Measurements from ENCODE around the gene PRDX1. TPM values are rescaled to one million over a fixed set of nuclear protein-coding genes. Genes with fewer than 3 reads are reported as not detected.
A peak's percentile ranks its signal among the peaks of the same experiment; 100 is the strongest.
"Not testable (repeated sequence)": the region's sequence is repeated elsewhere in the genome, so short reads cannot be mapped to it uniquely, and the experiment has no call there.

PRDX1 gene
- total and polyA plus RNA-seq, 2 of the 13 experiments (the other 11 are each of a cell fraction or from before 2014, with no cell fraction given) = 761 to 1,898 TPM

- TF ChIP-seq HMGXB3 (CRISPR knock-in tag; IDR thresholded peaks at IDR 0.05; ENCODE audit: borderline replicate concordance) (no peak), E2F5 (CRISPR knock-in tag; conservative IDR thresholded peaks at IDR 0.05) (no peak), GATAD2A (CRISPR knock-in tag; IDR thresholded peaks at IDR 0.05) (no peak), ZNF776 (CRISPR knock-in tag; IDR thresholded peaks at IDR 0.05) (no peak), ZEB1 (IDR thresholded peaks at IDR 0.05; ENCODE audit: insufficient replicate concordance, low read depth) (no peak), THYN1 (CRISPR knock-in tag; IDR thresholded peaks at IDR 0.05; ENCODE audit: borderline replicate concordance, low read depth) (no peak), MIXL1 (CRISPR knock-in tag; IDR thresholded peaks at IDR 0.05) (no peak)
Measured at GRCh38 chr1:45526135-45526644, 4.5 kb upstream of the PRDX1 start (continued).

- H3K9me3 ChIP-seq (ENCODE audit: low read length); BruUV-seq (replicated peaks); H2AFZ ChIP-seq (ENCODE audit: low read length); H3K27ac ChIP-seq (ENCODE audit: extremely low read length, insufficient read depth, low read length); ATAC-seq; H3K4me2 ChIP-seq (ENCODE audit: low read depth, low read length); H3K4me3 ChIP-seq (replicated peaks in 1 of 3; ENCODE audit: insufficient read depth in 1 of 3, low read depth in 2 of 3, low read length in 3 of 3); H3K27me3 ChIP-seq (ENCODE audit: control insufficient read depth in 1 of 2, insufficient read depth in 2 of 2, low read length in 2 of 2); intact Hi-C loops (cut with micrococcal nuclease; ENCODE audit: unreplicated experiment); DNase-seq (ENCODE audit: low spot score); in situ Hi-C loops (cut with HindIII; ENCODE audit: extremely low pct_ligation_motif_present, low pct_unique_long_range_greater_than_20kb); H3K36me3 ChIP-seq (replicated peaks in 1 of 2; ENCODE audit: control insufficient read depth in 1 of 2, insufficient read depth in 2 of 2, low read length in 2 of 2); H3K9ac ChIP-seq (ENCODE audit: insufficient read depth, low read depth, low read length); FAIRE-seq; CTCF ChIA-PET (ENCODE audit: low intra/inter-chr PET ratio, low total read pairs): not testable (repeated sequence)
- TF ChIP-seq ZBTB33 (CRISPR knock-in tag; IDR thresholded peaks at IDR 0.05) = peak; percentile 68; the same call in 1 of the 2 replicates
- 0 out of 2 replicates have a peak, but pooled peaks have one; percentile 7 for TF ChIP-seq ZNF629 (CRISPR knock-in tag; conservative IDR thresholded peaks at IDR 0.05)
- Histone ChIP-seq H3K4me1 (ENCODE audit: insufficient read depth, low read length) (peaks cover 53% of the 10 kb centered on the region), H3K79me2 (ENCODE audit: insufficient read depth, low read length) (peaks cover 30% of the 10 kb centered on the region), H4K20me1 (ENCODE audit: insufficient read depth, low read length) (peaks cover 24% of the 10 kb centered on the region)
- POLR2A ChIA-PET = interaction anchor here (4.2 to 13.3 kb wide), 4 partner anchors 14 to 60 kb away, joined by 49 to 690 read pairs (median 94); partner anchors contain the start of genes AKR1A1 and NASP
- 96% methylated on average over 10 of the region's 10 CpGs for WGBS (ENCODE audit: low lambda C conversion rate)
Measured at GRCh38 chr1:45523975-45524374, 2.3 kb upstream of the PRDX1 start.

- DNase-seq (ENCODE audit: low spot score); H3K36me3 ChIP-seq (replicated peaks in 1 of 2; ENCODE audit: control insufficient read depth in 1 of 2, insufficient read depth in 2 of 2, low read length in 2 of 2); H3K9me3 ChIP-seq (ENCODE audit: low read length); intact Hi-C loops (cut with micrococcal nuclease; ENCODE audit: unreplicated experiment); in situ Hi-C loops (cut with HindIII; ENCODE audit: extremely low pct_ligation_motif_present, low pct_unique_long_range_greater_than_20kb); ATAC-seq; H3K4me3 ChIP-seq (replicated peaks in 1 of 3; ENCODE audit: insufficient read depth in 1 of 3, low read depth in 2 of 3, low read length in 3 of 3); H3K27me3 ChIP-seq (ENCODE audit: control insufficient read depth in 1 of 2, insufficient read depth in 2 of 2, low read length in 2 of 2); BruUV-seq (replicated peaks); H3K4me2 ChIP-seq (ENCODE audit: low read depth, low read length); CTCF ChIA-PET (ENCODE audit: low intra/inter-chr PET ratio, low total read pairs); H3K9ac ChIP-seq (ENCODE audit: insufficient read depth, low read depth, low read length); H2AFZ ChIP-seq (ENCODE audit: low read length): not testable (repeated sequence)
- Histone ChIP-seq H3K27ac (ENCODE audit: extremely low read length, insufficient read depth, low read length) (peak overlapping the region; percentile 100), H3K79me2 (ENCODE audit: insufficient read depth, low read length) (peaks cover 35% of the 10 kb centered on the region), H4K20me1 (ENCODE audit: insufficient read depth, low read length) (peaks cover 29% of the 10 kb centered on the region), H3K4me1 (ENCODE audit: insufficient read depth, low read length) (peaks cover 58% of the 10 kb centered on the region)
- FAIRE-seq = peak; percentile 32
- POLR2A ChIA-PET = interaction anchor here (2.2 to 13.3 kb wide), 5 partner anchors 14 to 163 kb away, joined by 13 to 690 read pairs (median 79); partner anchors contain the start of genes AKR1A1, GPBP1L1 and NASP
- WGBS (ENCODE audit: low lambda C conversion rate) = 91% methylated on average over 2 of the region's 2 CpGs
Measured at GRCh38 chr1:45523516-45523915, 1.8 kb upstream of the PRDX1 start.

Data from HepG2 (cell line).